Measurements from ENCODE around the gene RNF11. TPM values are rescaled to one million over a fixed set of nuclear protein-coding genes. Genes with fewer than 3 reads are reported as not detected.
A peak's percentile ranks its signal among the peaks of the same experiment; 100 is the strongest.

The RNF11 gene
- total RNA-seq, 1 experiment from 2014 or later, result 55.8 TPM

- Mint-ChIP-seq H3K4me3 (no peak overlapping the region), H3K9me3 (no peaks in the 10 kb centered on the region; a peak in 1 of 5 replicates), H3K27me3 (ENCODE audit: low read depth) (peaks cover 13% of the 10 kb centered on the region), H3K4me1 (peaks cover 31 to 35% of the 10 kb centered on the region in 2 experiments), H3K36me3 (ENCODE audit: insufficient read depth in 1 of 3, low read depth in 3 of 3) (no peaks in the 10 kb centered on the region), H3K27ac (no peak overlapping the region)
- no peak overlapping the region for H2AK5ac ChIP-seq (ENCODE audit: insufficient read length, low read length)
- no peak overlapping the region for H3K14ac ChIP-seq (ENCODE audit: insufficient read depth, low read length)
- H3K56ac ChIP-seq (ENCODE audit: insufficient read length, low read depth, low read length), result no peak overlapping the region
- DNase-seq, result no peak
- peaks cover 25% of the 10 kb centered on the region for H3K79me2 ChIP-seq (ENCODE audit: insufficient read depth, low read length)
- no CpG with 5 or more reads among the region's 9 CpGs for WGBS (ENCODE audit: extremely low coverage, insufficient read length, low lambda C conversion rate)
- H3K4me1 ChIP-seq (ENCODE audit: insufficient read depth, low read length), result no peaks in the 10 kb centered on the region; the same call in 1 of the 2 replicates
- H4K5ac ChIP-seq (ENCODE audit: insufficient read length, low read depth, low read length), result no peak overlapping the region
- no peak overlapping the region for H3K27ac ChIP-seq (ENCODE audit: insufficient read length, low read depth, low read length)
- H3K27me3 ChIP-seq (ENCODE audit: insufficient read depth, low read length), result no peaks in the 10 kb centered on the region
- H3K23ac ChIP-seq (ENCODE audit: insufficient read length, low read depth, low read length), result no peak overlapping the region
- peaks cover 4% of the 10 kb centered on the region for H3K79me1 ChIP-seq (ENCODE audit: insufficient read depth, low read depth, low read length, poor library complexity, severe bottlenecking)
- H3T11ph ChIP-seq (ENCODE audit: low read length), result no peak overlapping the region
- no peak overlapping the region for H2BK12ac ChIP-seq (ENCODE audit: insufficient read length, low read depth, low read length)
- H4K8ac ChIP-seq (replicated peaks; ENCODE audit: insufficient read length, low read depth, low read length), result no peak overlapping the region
- H2AFZ ChIP-seq (ENCODE audit: low read length), result no peak overlapping the region
- H3K23me2 ChIP-seq (ENCODE audit: insufficient read length, low read depth, low read length, poor library complexity, severe bottlenecking), result peaks cover 9% of the 10 kb centered on the region
- H3K9me3 ChIP-seq (ENCODE audit: control insufficient read depth, low read depth, low read length), result no peaks in the 10 kb centered on the region
- no peak overlapping the region for H2BK20ac ChIP-seq (ENCODE audit: low read depth, low read length, poor library complexity, severe bottlenecking)
- H2BK120ac ChIP-seq (ENCODE audit: low read depth, low read length, poor library complexity, severe bottlenecking), result no peak overlapping the region
- peak overlapping the region; percentile 70 for H3K9ac ChIP-seq (ENCODE audit: extremely low read depth, insufficient read length, low read length)
- no peak overlapping the region for H2BK15ac ChIP-seq (ENCODE audit: low read depth, low read length)
- no peak overlapping the region for H4K91ac ChIP-seq (ENCODE audit: insufficient read length, low read depth, low read length)
- H3K4ac ChIP-seq (ENCODE audit: low read depth, low read length), result no peak overlapping the region
- no peak overlapping the region for H3K18ac ChIP-seq (ENCODE audit: insufficient read length, low read depth, low read length)
- H3K4me2 ChIP-seq (ENCODE audit: insufficient read depth, insufficient read length, low read length), result peak overlapping the region; percentile 96
- no peaks in the 10 kb centered on the region for H4K20me1 ChIP-seq (ENCODE audit: control insufficient read depth, insufficient read depth, insufficient read length)
- H2BK5ac ChIP-seq (ENCODE audit: insufficient read length, low read length), result no peak overlapping the region
- TF ChIP-seq CTCF (conservative IDR thresholded peaks at IDR 0.05), result no peak
These were observed 1.4 kb downstream of the RNF11 start for GRCh38 chr1:51237351-51238033.

All from H9 (cell line).